Breast epithelium (tissue), 3 donors: ENCODE measurements around the gene DPY19L2.
"Not testable (repeated sequence)": the region's sequence is repeated elsewhere in the genome, so short reads cannot be mapped to it uniquely, and the experiment has no call there.

ENCODE experiments used
- POLR2A ChIP-seq: fragments of 450-650 bp; IDR thresholded peaks from one replicate; pipeline ENCODE4 v1.6.1; 2016; ENCODE audit warnings: antibody characterized with exemption, mild to moderate bottlenecking, moderate library complexity
- POLR2AphosphoS5 ChIP-seq, 3 donors: sonication (generic); formaldehyde crosslinking; IDR thresholded peaks; one replicate each; pipeline ENCODE4 v1.6.1; 2017; ENCODE audit warnings: antibody characterized with exemption in 3 of 3
- TF ChIP-seq, protein P1 (sequence below), 3 donors: fragments of 450-650 bp; IDR thresholded peaks; one replicate each; pipeline ENCODE4 v1.5.1; 2016 to 2017; ENCODE audit warnings: antibody characterized with exemption in 3 of 3, mild to moderate bottlenecking in 3 of 3, moderate library complexity in 3 of 3

GRCh38 chr12:63669936-63670335, 1.6 kb upstream of the DPY19L2 start:
- TF ChIP-seq, protein P1, sequence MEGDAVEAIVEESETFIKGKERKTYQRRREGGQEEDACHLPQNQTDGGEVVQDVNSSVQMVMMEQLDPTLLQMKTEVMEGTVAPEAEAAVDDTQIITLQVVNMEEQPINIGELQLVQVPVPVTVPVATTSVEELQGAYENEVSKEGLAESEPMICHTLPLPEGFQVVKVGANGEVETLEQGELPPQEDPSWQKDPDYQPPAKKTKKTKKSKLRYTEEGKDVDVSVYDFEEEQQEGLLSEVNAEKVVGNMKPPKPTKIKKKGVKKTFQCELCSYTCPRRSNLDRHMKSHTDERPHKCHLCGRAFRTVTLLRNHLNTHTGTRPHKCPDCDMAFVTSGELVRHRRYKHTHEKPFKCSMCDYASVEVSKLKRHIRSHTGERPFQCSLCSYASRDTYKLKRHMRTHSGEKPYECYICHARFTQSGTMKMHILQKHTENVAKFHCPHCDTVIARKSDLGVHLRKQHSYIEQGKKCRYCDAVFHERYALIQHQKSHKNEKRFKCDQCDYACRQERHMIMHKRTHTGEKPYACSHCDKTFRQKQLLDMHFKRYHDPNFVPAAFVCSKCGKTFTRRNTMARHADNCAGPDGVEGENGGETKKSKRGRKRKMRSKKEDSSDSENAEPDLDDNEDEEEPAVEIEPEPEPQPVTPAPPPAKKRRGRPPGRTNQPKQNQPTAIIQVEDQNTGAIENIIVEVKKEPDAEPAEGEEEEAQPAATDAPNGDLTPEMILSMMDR (IDR thresholded peaks at IDR 0.05), result not testable (repeated sequence)
- TF ChIP-seq POLR2AphosphoS5 (IDR thresholded peaks at IDR 0.05); POLR2A: not testable (repeated sequence)
